ENCODE measurements around the gene CSF3R. TPM values are rescaled to one million over a fixed set of nuclear protein-coding genes. Genes with fewer than 3 reads are reported as not detected.
"Not testable (repeated sequence)": the region's sequence is repeated elsewhere in the genome, so short reads cannot be mapped to it uniquely, and the experiment has no call there.

The CSF3R gene
- total and polyA plus RNA-seq, 12 donors, result 2.1 to 24.5 (median 11.1) TPM

- no peak for DNase-seq
- 12 to 49% (median 47%) methylated on average over 4 to 9 of the region's 9 CpGs for WGBS, 4 donors
- H3K27ac ChIP-seq, result no peak overlapping the region
- H3K9me3 ChIP-seq (replicated peaks in 1 of 3), result no peaks in the 10 kb centered on the region
- no peaks in the 10 kb centered on the region for H3K36me3 ChIP-seq (replicated peaks in 1 of 2)
- no peaks in the 10 kb centered on the region for H3K27me3 ChIP-seq
- H3K4me1 ChIP-seq (replicated peaks in 1 of 2), result no peaks in the 10 kb centered on the region
- TF ChIP-seq CTCF (IDR thresholded peaks at IDR 0.05), result no peak
- TF ChIP-seq POLR2A (IDR thresholded peaks at IDR 0.05), result no peak
- no peak overlapping the region for H3K4me3 ChIP-seq
- intact Hi-C loops (cut with DNase I), result no loop called here
These were observed 9.8 kb upstream of the CSF3R start for GRCh38 chr1:36492491-36492890.

GRCh38 chr1:36489258-36490051, 6.7 kb upstream of the CSF3R start:
- H3K27ac ChIP-seq; intact Hi-C loops (cut with DNase I); DNase-seq; H3K4me3 ChIP-seq; H3K9me3 ChIP-seq (replicated peaks in 1 of 3); H3K4me1 ChIP-seq (replicated peaks in 1 of 2); H3K36me3 ChIP-seq (replicated peaks in 1 of 2); H3K27me3 ChIP-seq: not testable (repeated sequence)
- 58 to 67% (median 64%) methylated on average over 10 of the region's 10 CpGs for WGBS, 4 donors

- Histone ChIP-seq H3K4me3 (no peak overlapping the region), H3K36me3 (replicated peaks in 1 of 2) (no peaks in the 10 kb centered on the region), H3K27me3 (no peaks in the 10 kb centered on the region), H3K27ac (peak overlapping the region in 1 of 5 donors; percentile 31), H3K9me3 (replicated peaks in 1 of 3) (no peaks in the 10 kb centered on the region), H3K4me1 (replicated peaks in 1 of 2) (no peaks in the 10 kb centered on the region)
- WGBS, 4 donors, result 77 to 86% (median 83%) methylated on average over 3 of the region's 3 CpGs
- no peak for TF ChIP-seq POLR2A (IDR thresholded peaks at IDR 0.05)
- no peak for TF ChIP-seq CTCF (IDR thresholded peaks at IDR 0.05)
- DNase-seq, result no peak
- intact Hi-C loops (cut with DNase I), result no loop called here
These were observed 5.2 kb upstream of the CSF3R start for GRCh38 chr1:36487906-36488305.

DNA sequence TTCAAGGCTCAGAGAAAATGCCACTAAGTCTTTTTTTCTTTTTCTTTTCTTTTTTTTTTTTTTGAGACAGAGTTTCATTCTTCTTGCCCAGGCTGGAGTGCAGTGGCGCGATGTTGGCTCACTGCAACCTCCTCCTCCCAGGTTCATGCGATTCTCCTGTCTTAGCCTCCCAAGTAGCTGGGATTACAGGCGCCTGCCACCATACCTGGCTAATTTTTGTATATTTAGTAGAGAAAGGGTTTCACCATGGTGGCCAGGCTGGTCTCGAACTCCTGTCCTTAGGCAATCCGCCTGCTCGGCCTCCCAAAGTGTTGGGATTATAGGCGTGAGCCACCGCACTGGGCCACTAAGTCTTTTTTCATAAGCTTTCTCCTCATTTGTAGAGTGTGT, 4.6 kb upstream of the CSF3R start:
- intact Hi-C loops (cut with DNase I); H3K4me3 ChIP-seq; H3K27me3 ChIP-seq; H3K36me3 ChIP-seq (replicated peaks in 1 of 2); H3K9me3 ChIP-seq (replicated peaks in 1 of 3); DNase-seq; H3K4me1 ChIP-seq (replicated peaks in 1 of 2): not testable (repeated sequence)
- H3K27ac ChIP-seq, result peak overlapping the region in 2 of 5 donors; percentile 23 to 86
- 88 to 94% (median 93%) methylated on average over 9 of the region's 9 CpGs for WGBS, 4 donors

DNA sequence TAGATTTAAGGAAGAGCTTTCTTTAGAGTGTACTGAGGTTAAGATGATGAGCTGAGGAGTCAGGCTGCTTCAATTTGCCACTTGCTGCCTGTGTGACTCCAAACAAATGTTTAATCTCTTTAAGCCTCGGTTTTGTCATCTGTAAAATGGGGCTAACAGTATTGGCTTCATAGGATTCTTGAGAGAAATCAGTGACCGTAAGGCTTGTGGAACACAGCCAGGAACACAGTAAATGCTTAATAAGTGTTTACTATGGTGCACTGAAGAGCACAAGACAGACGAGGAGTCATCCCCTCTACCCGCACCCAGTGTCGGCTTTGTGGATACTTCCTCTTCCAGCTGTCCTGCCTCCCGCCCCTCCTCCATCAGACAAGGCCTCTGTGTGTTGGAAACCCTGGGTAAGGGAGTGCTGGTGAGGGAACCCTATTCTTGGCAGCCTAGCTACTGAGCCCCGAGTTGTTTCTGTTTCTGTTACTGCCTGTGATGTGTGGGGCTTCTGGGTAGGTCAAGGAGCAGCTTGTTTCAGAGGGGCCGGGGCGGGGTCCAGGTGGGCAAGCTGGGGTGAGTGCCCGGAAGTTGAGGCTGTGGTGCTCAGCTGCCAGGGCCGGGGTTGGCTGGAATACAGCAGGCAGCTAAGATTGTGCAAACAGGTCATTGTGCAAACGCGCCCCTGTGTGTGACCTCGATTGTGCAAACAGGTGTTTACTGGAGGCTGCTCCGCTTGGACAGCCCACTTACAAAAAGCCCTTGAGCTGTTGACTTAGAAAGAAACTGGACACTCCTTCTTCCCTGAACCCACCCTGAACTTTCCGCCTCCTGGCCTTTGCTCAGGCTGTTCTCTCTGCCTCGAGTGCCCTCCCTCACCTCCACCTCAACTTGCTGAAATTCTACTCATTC, 4.0 kb upstream of the CSF3R start:
- DNase-seq, result peak; percentile 44 to 81 (median 67)
- Histone ChIP-seq H3K9me3 (replicated peaks in 1 of 3) (no peaks in the 10 kb centered on the region), H3K4me3 (no peak overlapping the region), H3K36me3 (replicated peaks in 1 of 2) (no peaks in the 10 kb centered on the region), H3K4me1 (replicated peaks in 1 of 2) (no peaks in the 10 kb centered on the region), H3K27ac (peak overlapping the region in 4 of 5 donors; percentile 6 to 86 (median 28)), H3K27me3 (no peaks in the 10 kb centered on the region)
- WGBS, 4 donors, result 48 to 69% (median 52%) methylated on average over 11 to 17 of the region's 17 CpGs
- intact Hi-C loops (cut with DNase I), result no loop called here
- TF ChIP-seq CTCF (IDR thresholded peaks at IDR 0.05) (no peak), POLR2A (IDR thresholded peaks at IDR 0.05) (no peak)

Data from adrenal gland (tissue), 12 donors.